ENCODE measurements around the gene CD55. TPM values are rescaled to one million over a fixed set of nuclear protein-coding genes. Genes with fewer than 3 reads are reported as not detected.

The CD55 gene
- total RNA-seq, 1 donor from 2014 or later, result 61.9 TPM

GRCh38 chr1:207321790-207322645, 540 bp downstream of the CD55 start:
- no peak for DNase-seq (ENCODE audit: low spot score)
- intact Hi-C loops (cut with DNase I), result loop anchor here (5.0 to 10.0 kb wide), 4 partner anchors 40 to 270 kb away; partner anchors contain the start of genes PFKFB2 and YOD1

GRCh38 chr1:207323425-207324225, 2.1 kb downstream of the CD55 start:
- intact Hi-C loops (cut with DNase I), result loop anchor here (5.0 to 10.0 kb wide), 4 partner anchors 41 to 271 kb away; partner anchors contain the start of genes PFKFB2 and YOD1
- no peak for DNase-seq (ENCODE audit: low spot score)

- DNase-seq (ENCODE audit: low spot score), result no peak
- intact Hi-C loops (cut with DNase I), result loop anchor here (10.0 kb wide), 1 partner anchor 123 kb away; no protein-coding TSS in a partner anchor
These were observed 6.5 kb downstream of the CD55 start for GRCh38 chr1:207328004-207328403.

GRCh38 chr1:207328908-207329440, 7.5 kb downstream of the CD55 start:
- intact Hi-C loops (cut with DNase I), result loop anchor here (10.0 kb wide), 1 partner anchor 124 kb away; no protein-coding TSS in a partner anchor
- no peak for DNase-seq (ENCODE audit: low spot score)

GRCh38 chr1:207329469-207329868, 8.0 kb downstream of the CD55 start:
- no peak for DNase-seq (ENCODE audit: low spot score)
- intact Hi-C loops (cut with DNase I), result loop anchor here (10.0 kb wide), 1 partner anchor 125 kb away; no protein-coding TSS in a partner anchor

- intact Hi-C loops (cut with DNase I), result no loop called here
- no peak for DNase-seq (ENCODE audit: low spot score)
These were observed 8.7 kb downstream of the CD55 start for GRCh38 chr1:207330011-207330710.

- intact Hi-C loops (cut with DNase I), result no loop called here
- DNase-seq (ENCODE audit: low spot score), result no peak
These were observed 10.2 kb downstream of the CD55 start for GRCh38 chr1:207331354-207332313.

- no peak for DNase-seq (ENCODE audit: low spot score)
- intact Hi-C loops (cut with DNase I), result no loop called here
These were observed 11.6 kb downstream of the CD55 start for GRCh38 chr1:207333009-207333600.

GRCh38 chr1:207333620-207334019, 12.1 kb downstream of the CD55 start:
- intact Hi-C loops (cut with DNase I), result no loop called here
- DNase-seq (ENCODE audit: low spot score), result no peak

GRCh38 chr1:207334337-207334736, 12.9 kb downstream of the CD55 start:
- DNase-seq (ENCODE audit: low spot score), result no peak

GRCh38 chr1:207335138-207335537, 13.7 kb downstream of the CD55 start:
- intact Hi-C loops (cut with DNase I), result no loop called here
- DNase-seq (ENCODE audit: low spot score), result no peak

More at GRCh38 chr1:207334337-207334736, 12.9 kb downstream of the CD55 start:
- intact Hi-C loops (cut with DNase I), result no loop called here

GRCh38 chr1:207335695-207336363, 14.4 kb downstream of the CD55 start:
- no peak for DNase-seq (ENCODE audit: low spot score)
- intact Hi-C loops (cut with DNase I), result no loop called here

- no peak for DNase-seq (ENCODE audit: low spot score)
- intact Hi-C loops (cut with DNase I), result no loop called here
These were observed 15.3 kb downstream of the CD55 start for GRCh38 chr1:207336559-207337467.

GRCh38 chr1:207342332-207342731, 20.9 kb downstream of the CD55 start:
- intact Hi-C loops (cut with DNase I), result no loop called here
- no peak for DNase-seq (ENCODE audit: low spot score)

GRCh38 chr1:207343675-207344074, 22.2 kb downstream of the CD55 start:
- no peak for DNase-seq (ENCODE audit: low spot score)
- intact Hi-C loops (cut with DNase I), result no loop called here

- DNase-seq (ENCODE audit: low spot score), result no peak
These were observed 22.7 kb downstream of the CD55 start for GRCh38 chr1:207344221-207344620.

More at GRCh38 chr1:207344221-207344620, 22.7 kb downstream of the CD55 start:
- intact Hi-C loops (cut with DNase I), result no loop called here
